Endodermal cell (in vitro differentiated cells): Measurements from ENCODE around the gene DGCR2. TPM values are rescaled to one million over a fixed set of nuclear protein-coding genes. Genes with fewer than 3 reads are reported as not detected.
A peak's percentile ranks its signal among the peaks of the same experiment; 100 is the strongest.

Experiments
- DNase-seq: peaks from one replicate; pipeline ENCODE4 v3.0.0-alpha.2; 2017
- H3K27ac ChIP-seq: 2 replicates; pipeline ENCODE4 v1.5.1; 2013; ENCODE audit warnings: mild to moderate bottlenecking, low read depth, low read length, moderate library complexity
- H3K27me3 ChIP-seq: 2 replicates; pipeline ENCODE4 v1.6.1; 2013; ENCODE audit warnings: mild to moderate bottlenecking, low read length, moderate library complexity; ENCODE audit not compliant: insufficient read depth, control insufficient read depth, poor library complexity, severe bottlenecking
- H3K36me3 ChIP-seq: 2 replicates; pipeline ENCODE4 v1.7.0; 2013; ENCODE audit warnings: mild to moderate bottlenecking, low read length, moderate library complexity; ENCODE audit not compliant: control insufficient read depth, insufficient read depth
- H3K4me1 ChIP-seq: one replicate; pipeline ENCODE4 v1.7.0; 2013; ENCODE audit warnings: low read length; ENCODE audit not compliant: control insufficient read depth, insufficient read depth
- H3K4me3 ChIP-seq: 2 replicates; pipeline ENCODE4 v1.5.1; 2013; ENCODE audit warnings: mild to moderate bottlenecking, low read length, moderate library complexity
- H3K9ac ChIP-seq: 2 replicates; pipeline ENCODE4 v1.6.1; 2013; ENCODE audit warnings: mild to moderate bottlenecking, low read length, moderate library complexity; ENCODE audit not compliant: poor library complexity, severe bottlenecking; ENCODE audit errors: extremely low read depth
- H3K9me3 ChIP-seq: 2 replicates; pipeline ENCODE4 v1.6.1; 2013; ENCODE audit warnings: mild to moderate bottlenecking, low read length, moderate library complexity; ENCODE audit not compliant: control insufficient read depth
- H3K27ac Mint-ChIP-seq: 2 replicates; pipeline ENCODE4 v1.8.0; 2020; ENCODE audit warnings: mixed read lengths
- H3K27me3 Mint-ChIP-seq: 2 replicates; pipeline ENCODE4 v1.8.0; 2021; ENCODE audit warnings: mild to moderate bottlenecking, mixed read lengths; ENCODE audit not compliant: insufficient read depth
- H3K36me3 Mint-ChIP-seq: 2 replicates; pipeline ENCODE4 v1.8.0; 2020; ENCODE audit warnings: low read depth, mixed read lengths
- H3K4me1 Mint-ChIP-seq: 2 replicates; pipeline ENCODE4 v1.8.0; 2020; ENCODE audit warnings: mixed read lengths
- H3K4me3 Mint-ChIP-seq: 2 replicates; pipeline ENCODE4 v1.8.0; 2020; ENCODE audit warnings: mild to moderate bottlenecking, moderate library complexity, mixed read lengths
- H3K9me3 Mint-ChIP-seq: 2 replicates; pipeline ENCODE4 v1.8.0; 2020; ENCODE audit warnings: mild to moderate bottlenecking, mixed read lengths
- CTCF ChIP-seq: fragments of 200-600 bp; sonication (generic); conservative IDR thresholded peaks from 2 replicates; pipeline ENCODE4 v1.5.0; 2021; ENCODE audit warnings: antibody characterized with exemption, mild to moderate bottlenecking
- WGBS, 2 experiments: methylation state at CpG; one replicate each; pipeline versions ENCODE4 v1.1.5 to v1.1.7; 2013; ENCODE audit warnings: missing lambda C conversion rate in 2 of 2, mixed read lengths in 1 of 2; ENCODE audit not compliant: insufficient coverage in 1 of 2, insufficient read length in 1 of 2; 5-methylcytosine and 5-hydroxymethylcytosine counted together
- total RNA-seq, 2 donors: library from RNA; stranded (reverse); fragmentation: NEBNext Ultra II Directional in 1 of 2; extraction: Animal tissue kit (Norgen Biotek cat#: 25700) in 1 of 2; gene quantifications; 2 replicates in 1 of 2; 3 replicates in 1 of 2; pipeline ENCODE4 v1.2.1, GENCODE V29; 2021

Gene DGCR2
- total RNA-seq, 2 donors from 2014 or later, result 54.6 to 62.9 TPM

GRCh38 chr22:19111140-19111539, 11.1 kb downstream of the DGCR2 start:
- H3K27me3 Mint-ChIP-seq, result no peaks in the 10 kb centered on the region
- no peak for DNase-seq
- H3K4me1 ChIP-seq, result peaks cover 3% of the 10 kb centered on the region
- H3K9me3 ChIP-seq, result no peaks in the 10 kb centered on the region
- no peak overlapping the region for H3K4me3 ChIP-seq
- H3K27me3 ChIP-seq, result no peaks in the 10 kb centered on the region
- peak; percentile 32 for TF ChIP-seq CTCF
- H3K9me3 Mint-ChIP-seq, result no peaks in the 10 kb centered on the region
- H3K27ac Mint-ChIP-seq, result peak overlapping the region; percentile 76
- 84 to 95% methylated on average over 3 of the region's 3 CpGs for WGBS, 2 experiments
- H3K36me3 Mint-ChIP-seq, result peaks cover 4% of the 10 kb centered on the region
- no peak overlapping the region for H3K27ac ChIP-seq
- peaks cover 8% of the 10 kb centered on the region for H3K36me3 ChIP-seq
- H3K4me1 Mint-ChIP-seq, result peaks cover 19% of the 10 kb centered on the region
- no peak overlapping the region for H3K9ac ChIP-seq
- H3K4me3 Mint-ChIP-seq, result no peak overlapping the region

- Histone ChIP-seq H3K4me1 (peaks cover 3% of the 10 kb centered on the region), H3K9ac (no peak overlapping the region), H3K27me3 (no peaks in the 10 kb centered on the region), H3K9me3 (no peaks in the 10 kb centered on the region), H3K4me3 (no peak overlapping the region), H3K27ac (no peak overlapping the region), H3K36me3 (peaks cover 8% of the 10 kb centered on the region)
- H3K27ac Mint-ChIP-seq, result no peak overlapping the region
- H3K27me3 Mint-ChIP-seq, result no peaks in the 10 kb centered on the region
- TF ChIP-seq CTCF, result no peak
- H3K36me3 Mint-ChIP-seq, result peaks cover 7% of the 10 kb centered on the region
- peaks cover 19% of the 10 kb centered on the region for H3K4me1 Mint-ChIP-seq
- H3K9me3 Mint-ChIP-seq, result no peaks in the 10 kb centered on the region
- no peak for DNase-seq
- no peak overlapping the region for H3K4me3 Mint-ChIP-seq
Measured at GRCh38 chr22:19110646-19111045, 11.6 kb downstream of the DGCR2 start.

GRCh38 chr22:19110064-19110458, 12.2 kb downstream of the DGCR2 start:
- Mint-ChIP-seq H3K4me3 (no peak overlapping the region), H3K27me3 (no peaks in the 10 kb centered on the region), H3K27ac (no peak overlapping the region), H3K36me3 (peaks cover 4% of the 10 kb centered on the region), H3K4me1 (peaks cover 19% of the 10 kb centered on the region), H3K9me3 (no peaks in the 10 kb centered on the region)
- H3K9ac ChIP-seq, result no peak overlapping the region
- no peaks in the 10 kb centered on the region for H3K27me3 ChIP-seq
- no peak overlapping the region for H3K4me3 ChIP-seq
- H3K27ac ChIP-seq, result no peak overlapping the region
- H3K36me3 ChIP-seq, result peaks cover 4% of the 10 kb centered on the region
- H3K4me1 ChIP-seq, result peaks cover 3% of the 10 kb centered on the region
- TF ChIP-seq CTCF, result no peak
- DNase-seq, result no peak
- H3K9me3 ChIP-seq, result no peaks in the 10 kb centered on the region
- WGBS, 2 experiments, result 0 to 50% methylated on average over 1 to 3 of the region's 4 CpGs
